Rectal smooth muscle tissue (tissue), 1 donor: Measurements from ENCODE around the gene LCN2.
"Not testable (repeated sequence)": the region's sequence is repeated elsewhere in the genome, so short reads cannot be mapped to it uniquely, and the experiment has no call there.

ENCODE experiments used
- H3K27ac ChIP-seq: one replicate; pipeline ENCODE4 v1.7.0; 2013; ENCODE audit warnings: low read depth, low read length, inconsistent platforms
- H3K27me3 ChIP-seq: one replicate; pipeline ENCODE4 v1.7.0; 2013; ENCODE audit warnings: low read length; ENCODE audit not compliant: control insufficient read depth, insufficient read depth
- H3K36me3 ChIP-seq: one replicate; pipeline ENCODE4 v1.7.0; 2013; ENCODE audit warnings: low read length; ENCODE audit not compliant: control insufficient read depth, insufficient read depth
- H3K4me1 ChIP-seq: one replicate; pipeline ENCODE4 v1.7.0; 2013; ENCODE audit warnings: low read length; ENCODE audit not compliant: control insufficient read depth, insufficient read depth
- H3K4me3 ChIP-seq: one replicate; pipeline ENCODE4 v1.7.0; 2013; ENCODE audit warnings: low read length
- H3K9ac ChIP-seq: one replicate; pipeline ENCODE4 v1.7.0; 2013; ENCODE audit warnings: low read length

The LCN2 gene

DNA sequence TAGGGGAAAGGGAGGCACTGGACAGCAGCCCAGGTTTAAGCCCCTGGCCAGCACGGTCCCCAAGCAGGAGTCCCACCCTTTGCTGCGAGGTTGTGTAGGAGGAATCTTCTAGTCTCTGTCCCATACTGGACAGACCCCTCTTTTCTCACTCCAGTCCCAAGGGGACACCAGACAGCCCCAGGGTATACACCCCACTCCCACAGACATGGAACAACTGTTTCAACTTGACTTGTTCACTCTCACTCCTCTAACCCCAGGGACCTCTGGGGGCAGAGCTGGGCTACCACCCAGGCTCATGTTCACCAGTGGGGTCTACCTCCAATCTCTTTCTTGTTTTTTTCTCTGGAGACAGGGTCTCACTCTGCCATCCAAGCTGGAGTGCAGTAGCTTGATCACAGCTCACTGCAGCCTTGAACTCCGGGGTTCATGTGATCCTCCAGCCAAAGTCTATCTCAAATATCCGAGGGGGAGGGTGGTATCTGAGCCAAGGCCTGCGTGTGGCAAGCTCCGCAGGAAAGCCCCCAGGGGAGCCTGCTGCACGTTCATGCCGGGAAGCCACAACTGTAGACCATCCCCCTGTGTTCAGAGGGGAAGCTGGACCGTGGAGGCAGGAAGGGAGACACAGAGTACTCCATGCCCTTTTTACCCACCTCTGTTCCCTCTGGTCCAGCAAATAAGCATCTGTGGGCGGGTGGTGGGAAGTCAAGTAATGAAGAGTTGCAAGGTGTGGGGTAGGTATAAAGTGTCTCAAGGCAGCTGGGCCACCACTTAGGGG is 23.5 kb upstream of the LCN2 start:
- Histone ChIP-seq H3K4me1 (peaks cover 9% of the 10 kb centered on the region), H3K4me3 (peak overlapping the region; percentile 8), H3K36me3 (peaks cover 24% of the 10 kb centered on the region), H3K9ac (no peak overlapping the region), H3K27ac (no peak overlapping the region), H3K27me3 (no peaks in the 10 kb centered on the region)

DNA sequence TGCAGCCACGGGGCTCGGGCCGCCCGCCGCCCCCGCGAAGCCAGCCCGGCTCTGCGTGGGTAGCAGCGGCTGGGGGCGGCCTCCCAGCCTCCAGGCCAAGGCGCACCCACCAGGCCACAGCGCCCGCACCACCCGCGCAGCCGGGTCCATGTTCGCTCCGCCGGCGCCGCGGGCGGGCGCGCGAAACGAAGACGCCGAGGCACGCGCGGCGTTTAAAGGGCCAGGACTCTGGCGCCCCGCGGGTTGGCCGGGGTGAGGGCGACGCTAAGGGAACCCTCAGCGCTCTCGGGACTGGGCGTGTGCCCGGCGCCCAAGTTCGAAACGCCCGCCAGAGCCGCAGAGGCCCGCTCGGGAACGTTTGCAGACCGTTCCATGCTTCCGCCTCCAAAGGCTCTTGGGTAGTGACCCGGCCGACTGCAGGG is 21.7 kb upstream of the LCN2 start, which contains the start of gene PTGES2:
Gene PTGES2 (minus strand): TSS at position 162 of the 422 bp plus-strand sequence. CDS start 12 bp downstream, at position 150.
- peaks cover 9% of the 10 kb centered on the region for H3K4me1 ChIP-seq
- H3K9ac ChIP-seq, result peak within 1 kb of the TSS; percentile 81
- H3K27me3 ChIP-seq, result no peaks in the 10 kb centered on the region
- peak within 1 kb of the TSS; percentile 96 for H3K27ac ChIP-seq
- H3K36me3 ChIP-seq, result peaks cover 11% of the 10 kb centered on the region
- H3K4me3 ChIP-seq, result peak within 1 kb of the TSS; percentile 84

DNA sequence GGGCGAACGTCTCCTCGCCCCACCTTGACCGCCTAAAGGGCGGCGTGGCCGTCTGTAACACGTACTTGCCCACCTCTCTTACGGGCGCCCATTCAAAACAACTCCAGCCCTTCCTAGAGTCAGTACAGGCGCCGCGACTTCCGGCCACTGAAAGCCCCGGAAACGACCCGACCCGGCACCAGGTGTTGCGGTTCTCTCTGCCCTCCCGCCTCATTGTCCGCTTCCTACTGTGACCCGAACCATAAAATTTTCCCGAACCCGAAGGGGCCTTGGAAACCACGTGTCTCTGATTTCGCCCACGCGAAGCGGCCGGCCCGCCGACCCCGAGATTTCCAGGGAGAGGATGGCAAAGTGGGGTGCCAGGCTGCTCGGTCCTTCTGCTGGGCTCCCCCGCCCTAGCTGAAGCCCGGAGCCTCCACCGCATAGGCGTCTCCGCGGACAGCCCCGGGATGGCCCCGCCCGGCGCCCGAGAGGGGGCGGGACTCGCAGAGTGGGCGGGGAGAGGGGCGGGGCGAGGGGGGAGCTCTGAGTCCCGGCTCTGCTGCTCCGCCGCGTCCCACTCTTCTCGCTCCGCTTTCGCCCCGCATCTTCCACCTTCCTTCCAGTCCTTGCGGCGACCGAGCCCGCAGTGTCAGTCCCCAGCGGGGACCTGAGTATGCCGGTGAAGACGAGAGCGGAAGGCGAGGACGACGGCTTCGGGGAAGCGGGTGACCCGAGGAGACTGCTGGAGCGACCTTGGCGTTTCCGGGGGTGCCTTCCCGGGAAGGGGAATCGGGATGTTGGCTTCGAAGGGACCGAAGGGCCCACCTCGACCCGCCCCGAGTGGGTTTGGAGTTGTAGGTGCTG is 21.0 kb upstream of the LCN2 start:
- Histone ChIP-seq H3K27me3 (no peaks in the 10 kb centered on the region), H3K27ac (peak overlapping the region; percentile 96), H3K4me3 (peak overlapping the region; percentile 84), H3K36me3 (peaks cover 10% of the 10 kb centered on the region), H3K9ac (peak overlapping the region; percentile 81), H3K4me1 (peaks cover 9% of the 10 kb centered on the region)

DNA sequence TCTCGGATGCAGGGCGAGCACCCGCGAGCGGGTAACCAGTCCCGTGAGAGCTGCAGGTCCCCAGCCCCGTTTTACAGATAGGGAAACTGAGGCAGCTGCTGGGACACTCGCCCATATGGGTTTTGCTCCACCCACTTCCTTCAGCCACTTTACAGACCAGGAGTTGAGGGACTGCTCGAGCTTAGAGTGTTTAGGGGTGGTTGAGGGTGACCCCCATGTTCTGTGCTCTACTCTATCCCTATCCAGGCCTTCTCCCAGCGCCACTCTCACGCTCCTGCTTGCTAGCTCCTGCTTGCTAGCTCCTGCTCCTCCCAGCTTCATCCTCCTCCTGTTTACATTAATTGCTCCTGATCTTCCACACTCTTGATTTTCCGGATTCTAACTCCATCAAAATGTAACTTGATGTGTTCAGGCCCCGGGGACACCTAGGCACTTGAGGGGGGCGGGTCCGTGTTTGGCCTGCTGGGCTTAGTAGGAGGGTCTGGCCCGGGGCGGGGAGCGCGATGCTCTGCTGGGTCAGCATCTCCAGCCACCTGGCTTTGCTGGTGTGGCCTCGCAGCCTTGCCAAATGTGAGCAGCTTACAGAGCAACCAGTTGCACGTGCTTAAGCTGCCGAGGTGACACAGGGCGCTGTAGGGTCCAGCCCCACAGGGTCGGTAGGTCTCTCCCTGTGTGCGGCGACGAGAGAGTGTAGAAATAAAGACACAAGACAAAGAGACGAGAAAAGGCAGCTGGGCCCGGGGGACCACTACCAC is 20.2 kb upstream of the LCN2 start:
- peak overlapping the region; percentile 84 for H3K4me3 ChIP-seq
- peak overlapping the region; percentile 81 for H3K9ac ChIP-seq
- peaks cover 9% of the 10 kb centered on the region for H3K4me1 ChIP-seq
- H3K27ac ChIP-seq, result peak overlapping the region; percentile 96
- H3K36me3 ChIP-seq, result peaks cover 6% of the 10 kb centered on the region
- no peaks in the 10 kb centered on the region for H3K27me3 ChIP-seq

DNA sequence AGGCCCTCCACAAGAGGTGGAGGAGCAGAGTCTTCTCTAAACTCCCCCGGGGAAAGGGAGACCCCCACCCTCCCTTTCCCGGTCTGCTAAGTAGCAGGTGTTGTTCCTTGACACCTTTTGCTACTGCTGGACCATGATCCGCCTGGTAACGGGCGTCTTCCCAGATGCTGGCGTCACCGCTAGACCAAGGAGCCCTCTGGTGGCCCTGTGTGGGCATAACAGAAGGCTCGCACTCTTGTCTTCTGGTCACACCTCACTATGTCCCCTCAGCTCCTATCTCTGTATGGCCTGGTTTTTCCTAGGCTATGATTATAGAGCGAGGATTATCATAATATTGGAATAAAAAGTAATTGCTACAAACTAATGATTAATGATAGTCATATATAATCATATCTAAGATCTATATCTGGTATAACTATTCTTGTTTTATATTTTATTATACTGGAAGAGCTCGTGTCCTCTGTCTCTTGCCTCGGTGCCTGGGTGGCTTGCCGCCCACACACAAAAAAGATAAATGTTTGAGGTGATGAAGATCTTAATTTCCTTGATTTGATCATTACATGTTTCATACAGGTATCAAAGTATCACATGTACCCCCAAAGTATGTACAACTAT is 19.2 kb upstream of the LCN2 start:
- H3K4me3 ChIP-seq, H3K9ac ChIP-seq, H3K27ac ChIP-seq, H3K27me3 ChIP-seq, H3K4me1 ChIP-seq, H3K36me3 ChIP-seq: not testable (repeated sequence)

DNA sequence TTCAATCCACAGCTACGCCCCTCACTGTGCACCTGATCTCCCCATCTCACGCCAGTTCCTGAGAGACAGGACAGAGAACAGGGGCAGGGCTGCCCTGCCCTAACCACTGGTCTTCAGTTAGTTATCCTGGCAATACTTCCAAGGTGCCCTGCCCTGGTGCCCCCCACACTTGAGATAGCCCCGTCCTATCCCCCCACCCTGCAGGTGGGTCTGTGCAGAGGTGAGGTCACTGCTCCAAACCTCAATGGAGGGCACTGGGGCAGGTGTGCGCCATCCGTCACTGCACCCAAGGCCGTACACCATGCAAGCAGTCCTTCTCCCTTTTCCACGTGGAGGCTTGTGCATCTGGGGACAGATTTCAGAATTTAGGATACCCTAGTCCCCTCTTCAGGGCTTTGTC is 18.6 kb upstream of the LCN2 start:
- H3K9ac ChIP-seq, H3K36me3 ChIP-seq, H3K27ac ChIP-seq, H3K4me3 ChIP-seq, H3K27me3 ChIP-seq, H3K4me1 ChIP-seq: not testable (repeated sequence)

DNA sequence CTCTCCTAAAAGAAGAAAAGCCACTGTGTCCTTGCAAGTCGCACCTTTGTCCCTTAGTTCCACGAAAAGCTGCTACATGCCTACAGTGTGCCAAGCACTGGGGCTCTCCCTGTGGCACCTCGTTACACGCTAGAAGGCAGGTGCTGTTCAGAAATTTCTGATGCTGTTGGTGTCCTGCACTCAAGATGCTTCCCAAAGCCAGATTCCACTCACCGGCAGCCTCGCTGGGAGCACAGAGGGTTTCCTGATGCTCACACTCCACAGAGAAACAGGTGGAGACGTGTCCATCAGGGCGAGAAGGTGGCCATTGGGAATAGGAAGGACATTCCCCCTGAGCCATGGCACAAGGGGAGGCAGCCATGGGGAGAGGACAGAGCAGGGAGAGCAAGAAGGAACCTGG is 17.9 kb upstream of the LCN2 start:
- not testable (repeated sequence) for H3K9ac ChIP-seq, H3K27ac ChIP-seq

DNA sequence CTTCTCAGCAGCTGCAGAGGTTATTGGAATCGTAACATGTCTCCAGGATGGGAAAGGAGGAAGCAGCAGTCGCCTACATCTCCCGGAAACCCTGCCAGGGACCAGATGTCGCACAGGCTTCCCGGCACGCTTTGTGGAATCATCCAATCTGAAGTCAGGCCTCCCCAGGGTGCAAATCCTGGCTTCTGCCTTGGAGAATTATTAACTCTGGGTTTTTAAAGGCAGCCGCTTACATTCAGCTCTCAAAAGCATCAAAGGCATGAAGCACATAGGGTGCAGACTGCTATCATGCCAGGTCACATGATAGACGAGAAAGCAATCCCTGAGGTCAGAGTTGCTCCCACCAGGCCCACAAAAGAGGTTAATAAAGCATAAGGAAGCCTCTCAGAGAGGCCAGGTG is 17.1 kb upstream of the LCN2 start:
- not testable (repeated sequence) for H3K27ac ChIP-seq, H3K9ac ChIP-seq

More for the DNA sequence above, 17.9 kb upstream of the LCN2 start:
- H3K4me1 ChIP-seq, H3K27me3 ChIP-seq, H3K4me3 ChIP-seq, H3K36me3 ChIP-seq: not testable (repeated sequence)

DNA sequence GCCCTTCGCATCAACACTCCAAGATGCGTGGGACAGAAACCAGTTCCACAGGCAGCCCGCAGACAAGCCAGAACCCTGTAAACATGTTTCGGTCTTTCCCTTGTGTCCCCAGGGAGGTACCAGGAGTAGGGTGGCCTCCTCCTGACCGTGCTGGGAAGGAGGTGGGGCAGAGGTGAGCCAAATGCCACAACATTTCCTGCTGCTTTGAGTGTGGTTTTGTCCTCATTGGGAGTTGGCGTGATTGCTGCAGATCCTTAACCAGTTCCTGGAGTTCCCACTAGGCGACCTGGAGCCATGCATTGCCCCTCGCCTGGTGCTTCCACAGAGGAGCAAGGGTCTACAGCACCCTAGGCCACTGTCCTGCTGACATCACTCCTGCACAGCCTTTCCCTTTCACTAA is 13.7 kb upstream of the LCN2 start:
- not testable (repeated sequence) for H3K27ac ChIP-seq, H3K27me3 ChIP-seq, H3K9ac ChIP-seq

More for the DNA sequence above, 17.1 kb upstream of the LCN2 start:
- H3K4me1 ChIP-seq, H3K27me3 ChIP-seq, H3K4me3 ChIP-seq, H3K36me3 ChIP-seq: not testable (repeated sequence)

DNA sequence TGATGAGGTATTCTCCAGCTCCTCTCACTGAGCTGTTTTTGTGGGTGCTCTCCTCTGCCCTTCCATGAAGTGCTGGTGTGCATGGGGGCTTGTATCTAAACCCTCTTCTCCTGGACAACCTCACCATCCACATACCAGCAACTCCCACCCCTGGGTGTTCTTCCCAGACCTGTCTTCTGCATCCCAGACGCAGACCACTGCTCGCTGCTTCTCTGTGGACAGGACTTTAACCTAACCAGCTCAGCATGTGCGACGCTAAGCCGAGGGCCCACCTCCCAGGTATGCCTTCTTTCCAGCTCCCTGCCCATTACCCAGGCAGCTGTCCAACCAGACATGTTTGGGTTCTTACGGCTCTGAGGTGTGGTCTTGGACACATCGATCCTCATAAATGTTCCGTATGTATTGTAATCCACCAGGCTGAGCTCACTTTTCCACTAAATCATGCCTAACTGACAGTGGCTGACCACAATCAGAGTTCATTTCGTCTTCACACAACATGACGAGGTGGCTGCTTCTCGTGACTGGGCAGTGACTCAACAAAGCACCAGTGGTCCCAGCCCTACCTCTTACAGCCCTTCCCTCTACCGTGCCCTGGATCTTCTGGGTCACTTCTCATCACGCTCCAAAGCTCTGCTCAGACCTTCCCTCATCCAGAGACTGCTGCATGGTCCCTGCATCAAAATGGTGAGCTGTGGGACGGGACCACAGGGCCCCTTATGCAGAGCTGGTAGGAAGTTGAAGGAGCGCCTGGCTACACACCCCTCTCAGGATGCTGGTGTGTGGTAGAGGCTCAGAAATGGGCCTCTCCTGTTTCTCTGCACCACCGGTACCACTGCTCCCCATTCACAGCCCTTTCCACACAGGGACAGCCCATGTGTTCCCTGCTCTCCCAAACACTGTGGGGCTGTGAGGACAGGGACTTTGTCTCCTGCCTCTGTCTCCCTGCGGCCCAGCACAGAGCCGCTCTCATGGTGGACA is 12.1 kb upstream of the LCN2 start:
- no peaks in the 10 kb centered on the region for H3K36me3 ChIP-seq
- no peak overlapping the region for H3K27ac ChIP-seq
- no peak overlapping the region for H3K9ac ChIP-seq
- no peak overlapping the region for H3K4me3 ChIP-seq
- H3K27me3 ChIP-seq, result no peaks in the 10 kb centered on the region
- no peaks in the 10 kb centered on the region for H3K4me1 ChIP-seq

More for the DNA sequence above, 13.7 kb upstream of the LCN2 start:
- H3K36me3 ChIP-seq, H3K4me3 ChIP-seq, H3K4me1 ChIP-seq: not testable (repeated sequence)

DNA sequence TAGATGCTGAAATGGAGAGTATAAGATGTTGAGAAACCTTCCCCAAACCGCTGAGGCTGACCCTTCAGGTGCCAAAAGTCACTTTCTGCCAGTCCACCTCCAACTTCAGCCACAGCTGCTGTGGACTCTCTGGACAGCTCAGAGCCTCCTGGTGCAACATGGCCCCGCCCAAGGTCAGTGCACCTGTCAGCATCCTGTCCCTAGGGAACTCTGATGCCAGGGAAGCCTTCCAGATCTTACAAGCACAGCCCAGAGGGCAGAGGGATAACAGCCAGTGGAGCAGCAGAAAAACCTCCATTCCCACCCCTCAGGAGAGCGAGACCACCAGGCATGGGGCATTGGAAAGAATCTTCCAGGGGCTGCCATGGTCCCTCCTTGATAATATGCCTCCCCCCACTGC is 11.3 kb upstream of the LCN2 start:
- no peaks in the 10 kb centered on the region for H3K36me3 ChIP-seq
- H3K9ac ChIP-seq, result no peak overlapping the region
- H3K27ac ChIP-seq, result no peak overlapping the region
- no peak overlapping the region for H3K4me3 ChIP-seq
- no peaks in the 10 kb centered on the region for H3K4me1 ChIP-seq
- H3K27me3 ChIP-seq, result no peaks in the 10 kb centered on the region
